ENCODE measurements around the gene SH3PXD2B.

DNA sequence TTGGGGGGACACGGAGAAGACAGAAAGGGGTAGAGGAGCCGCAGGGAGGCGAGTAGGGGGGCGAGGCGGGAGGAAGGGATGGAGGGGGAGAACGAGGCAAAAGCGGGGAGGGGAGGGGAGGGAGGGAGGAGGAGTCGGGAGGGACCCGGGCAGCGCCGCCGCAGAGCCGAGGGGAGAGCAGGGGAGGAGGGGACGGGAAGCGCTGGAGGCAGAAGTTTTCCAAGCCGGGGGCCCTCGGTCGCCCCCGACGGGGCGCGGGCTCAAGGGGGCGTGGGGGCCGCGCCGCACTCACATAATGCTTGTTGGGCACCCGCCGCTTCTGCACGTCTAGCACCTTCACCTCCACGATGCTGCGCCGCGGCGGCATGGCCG, 353 bp downstream of the SH3PXD2B start:
- TF ChIP-seq, protein P1, sequence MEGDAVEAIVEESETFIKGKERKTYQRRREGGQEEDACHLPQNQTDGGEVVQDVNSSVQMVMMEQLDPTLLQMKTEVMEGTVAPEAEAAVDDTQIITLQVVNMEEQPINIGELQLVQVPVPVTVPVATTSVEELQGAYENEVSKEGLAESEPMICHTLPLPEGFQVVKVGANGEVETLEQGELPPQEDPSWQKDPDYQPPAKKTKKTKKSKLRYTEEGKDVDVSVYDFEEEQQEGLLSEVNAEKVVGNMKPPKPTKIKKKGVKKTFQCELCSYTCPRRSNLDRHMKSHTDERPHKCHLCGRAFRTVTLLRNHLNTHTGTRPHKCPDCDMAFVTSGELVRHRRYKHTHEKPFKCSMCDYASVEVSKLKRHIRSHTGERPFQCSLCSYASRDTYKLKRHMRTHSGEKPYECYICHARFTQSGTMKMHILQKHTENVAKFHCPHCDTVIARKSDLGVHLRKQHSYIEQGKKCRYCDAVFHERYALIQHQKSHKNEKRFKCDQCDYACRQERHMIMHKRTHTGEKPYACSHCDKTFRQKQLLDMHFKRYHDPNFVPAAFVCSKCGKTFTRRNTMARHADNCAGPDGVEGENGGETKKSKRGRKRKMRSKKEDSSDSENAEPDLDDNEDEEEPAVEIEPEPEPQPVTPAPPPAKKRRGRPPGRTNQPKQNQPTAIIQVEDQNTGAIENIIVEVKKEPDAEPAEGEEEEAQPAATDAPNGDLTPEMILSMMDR (IDR thresholded peaks at IDR 0.05), result no peak
- TF ChIP-seq POLR2A (IDR thresholded peaks at IDR 0.05), result no peak
